ENCODE data around the gene ACBD6. TPM values are rescaled to one million over a fixed set of nuclear protein-coding genes. Genes with fewer than 3 reads are reported as not detected.

The ACBD6 gene, protein sequence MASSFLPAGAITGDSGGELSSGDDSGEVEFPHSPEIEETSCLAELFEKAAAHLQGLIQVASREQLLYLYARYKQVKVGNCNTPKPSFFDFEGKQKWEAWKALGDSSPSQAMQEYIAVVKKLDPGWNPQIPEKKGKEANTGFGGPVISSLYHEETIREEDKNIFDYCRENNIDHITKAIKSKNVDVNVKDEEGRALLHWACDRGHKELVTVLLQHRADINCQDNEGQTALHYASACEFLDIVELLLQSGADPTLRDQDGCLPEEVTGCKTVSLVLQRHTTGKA
- total RNA-seq = 10 to 100 TPM; 39.2 to 40.2 TPM

GRCh38 chr1:180502361-180503279, at the start of gene ACBD6:
TSS of gene ACBD6 (minus strand) at chr1:180502577. CDS start at chr1:180502266, 311 bp downstream.

Small RNAs within 50 kb of the gene (microRNA-seq; reads per million reads assigned to microRNA genes)
- not detected for gene MIR3121 (ENCODE audit: borderline microRNAs expressed, borderline replicate concordance)

Other genes with a start within 250 kb of the ACBD6 start
- gene OVAAL, start 56.4 kb upstream of the ACBD6 start, total RNA-seq = not detected
- gene XPR1, start 129.4 kb upstream of the ACBD6 start, total RNA-seq = 10 to 100 TPM; 15.4 to 17.2 TPM

Data from activated naive CD4-positive, alpha-beta T cell treated with anti-CD3 and anti-CD28 coated beads, Interleukin-2, amount 10 ng/mL, durations not matched to agents 5 hours and 36 hours (primary cell).